Measurements from ENCODE around the gene LHX4. TPM values are rescaled to one million over a fixed set of nuclear protein-coding genes. Genes with fewer than 3 reads are reported as not detected.

Gene LHX4
- total and polyA plus RNA-seq, 9 of the 15 experiments (the other 6 are each of a cell fraction or from before 2014, with no cell fraction given), result 0.01 to 0.11 (median 0.07) TPM; not detected in 5

- ChIA-PET CTCF (ENCODE audit: low intra/inter-chr PET ratio) (interaction anchor here (1.4 to 4.2 kb wide), 4 partner anchors 159 to 229 kb away, joined by 5 to 41 read pairs (median 16); no protein-coding TSS in a partner anchor), POLR2A (interaction anchor here (0.6 to 1.4 kb wide), 3 partner anchors 14 to 521 kb away, joined by 3 to 6 read pairs (median 3); no protein-coding TSS in a partner anchor)
- Histone ChIP-seq H3K27me3 (ENCODE audit: control insufficient read depth in 2 of 2, insufficient read depth in 2 of 2, low read length in 2 of 2) (peaks cover 23 to 55% of the 10 kb centered on the region in 2 experiments; a peak in 4 of 5 replicates), H2AFZ (ENCODE audit: low read depth, low read length) (no peak overlapping the region), H3K4me3 (no peak overlapping the region), H3K27ac (ENCODE audit: extremely low read depth, low read depth, low read length) (no peak overlapping the region), H3K9ac (ENCODE audit: insufficient read depth in 1 of 2, low read depth in 2 of 2, low read length in 2 of 2) (no peak overlapping the region; a peak in 1 of 4 replicates), H3K79me2 (ENCODE audit: control insufficient read depth, insufficient read depth, low read length) (no peaks in the 10 kb centered on the region), H3K4me1 (replicated peaks in 1 of 2; ENCODE audit: control insufficient read depth in 2 of 2, insufficient read depth in 2 of 2, low read length in 2 of 2) (peaks cover 0 to 22% of the 10 kb centered on the region in 2 experiments; a peak in 3 of 5 replicates), H3K36me3 (ENCODE audit: control insufficient read depth, insufficient read depth, low read length) (no peaks in the 10 kb centered on the region), H3K4me2 (ENCODE audit: insufficient read depth, low read length) (no peak overlapping the region), H3K9me3 (replicated peaks; ENCODE audit: control insufficient read depth, insufficient read depth, low read depth, low read length) (no peaks in the 10 kb centered on the region), H4K20me1 (replicated peaks; ENCODE audit: control insufficient read depth, insufficient read depth, low read length) (peaks cover 4% of the 10 kb centered on the region; the same call in 1 of the 2 replicates), H3K9me1 (ENCODE audit: control insufficient read depth, insufficient read depth, low read length) (no peaks in the 10 kb centered on the region)
- no peak for DNase-seq (ENCODE audit: extremely low read depth in 1 of 4, low spot score in 3 of 4)
- TF ChIP-seq NR2C2 (CRISPR knock-in tag; IDR thresholded peaks at IDR 0.05) (0 out of 2 replicates have a peak, but pooled peaks have one; percentile 19), NR2C2 (tag; IDR thresholded peaks at IDR 0.05) (no peak), FOXA3 (CRISPR knock-in tag; conservative IDR thresholded peaks at IDR 0.05 in 1 of 2, IDR thresholded peaks at IDR 0.05 in 1 of 2) (no peak), BCL6 (CRISPR knock-in tag; IDR thresholded peaks at IDR 0.05) (no peak)
- in situ Hi-C loops (cut with MboI) (loop anchor here (5.0 to 25.0 kb wide), 3 partner anchors 163 to 908 kb away; no protein-coding TSS in a partner anchor), intact Hi-C loops (cut with micrococcal nuclease) (loop anchor here (2.0 to 5.0 kb wide), 2 partner anchors 65 to 113 kb away; no protein-coding TSS in a partner anchor)
- WGBS (ENCODE audit: insufficient coverage, low coverage, missing lambda C conversion rate), result 28% methylated on average over 31 of the region's 31 CpGs
- FAIRE-seq, result no peak
- ATAC-seq, result no peak
- no TSS peak for BruUV-seq (replicated peaks)
Observed at GRCh38 chr1:180253585-180254495, 23.8 kb downstream of the LHX4 start.

All from K562 (cell line).